HepG2 (cell line): ENCODE measurements around the gene SLC39A2. TPM values are rescaled to one million over a fixed set of nuclear protein-coding genes. Genes with fewer than 3 reads are reported as not detected.

Experiments used
- ESRRA ChIP-seq: sonication (generic); formaldehyde crosslinking; IDR thresholded peaks from 2 replicates; pipeline ENCODE4 v1.5.1; 2020; ENCODE audit warnings: mild to moderate bottlenecking, low read depth, missing genetic modification reagents
- KIAA2018 ChIP-seq: sonication (generic); formaldehyde crosslinking; IDR thresholded peaks from 2 replicates; pipeline ENCODE4 v1.5.0; 2020; ENCODE audit warnings: mild to moderate bottlenecking, missing genetic modification reagents, borderline replicate concordance
- MBNL3 ChIP-seq: fragments of 250-450 bp; sonication (Bioruptor Pico); conservative IDR thresholded peaks from 2 replicates; pipeline ENCODE4 v1.8.0; 2022; ENCODE audit warnings: mild to moderate bottlenecking, inconsistent platforms
- PTBP1 ChIP-seq: fragments of 200-400 bp; formaldehyde crosslinking; IDR thresholded peaks from 2 replicates; pipeline ENCODE4 v1.6.1; 2018; ENCODE audit warnings: low read length, low read depth; ENCODE audit not compliant: poor library complexity, severe bottlenecking
- RBM39 ChIP-seq: fragments of 200-400 bp; formaldehyde crosslinking; IDR thresholded peaks from one replicate; pipeline ENCODE4 v1.6.1; 2018; ENCODE audit warnings: antibody characterized with exemption, mild to moderate bottlenecking, low read depth, low read length; ENCODE audit not compliant: poor library complexity, severe bottlenecking
- SNRNP70 ChIP-seq: fragments of 200-400 bp; formaldehyde crosslinking; IDR thresholded peaks from 2 replicates; pipeline ENCODE4 v1.6.1; 2017; ENCODE audit warnings: mild to moderate bottlenecking, low read depth, low read length, moderate library complexity
- TMF1 ChIP-seq: sonication (generic); formaldehyde crosslinking; IDR thresholded peaks from 2 replicates; pipeline ENCODE4 v1.8.1; 2022; ENCODE audit warnings: low read depth, missing genetic modification reagents
- ZNF407 ChIP-seq: sonication (generic); formaldehyde crosslinking; IDR thresholded peaks from one replicate; pipeline ENCODE4 v1.5.1; 2020; ENCODE audit warnings: mild to moderate bottlenecking, missing genetic modification reagents; ENCODE audit errors: not compliant biosample characterization
- ZNF550 ChIP-seq: sonication (generic); formaldehyde crosslinking; IDR thresholded peaks from 2 replicates; pipeline ENCODE4 v1.4.0; 2020; ENCODE audit warnings: mild to moderate bottlenecking, missing genetic modification reagents, borderline replicate concordance
- ZNF576 ChIP-seq: sonication (generic); formaldehyde crosslinking; IDR thresholded peaks from 2 replicates; pipeline ENCODE4 v1.4.0; 2020; ENCODE audit warnings: mild to moderate bottlenecking, missing genetic modification reagents
- polyA plus RNA-seq, 8 experiments: library from polyadenylated mRNA; depleted of rRNA in 3 of 8; stranded (reverse) in 7 of 8; unstranded in 1 of 8; fragments of >200 nt; fragmentation: Illumina TruSeq in 4 of 8; extraction: Trizol in 4 of 8; gene quantifications; 2 replicates each; pipeline versions ENCODE4 v1.2.1 to v1.2.3, GENCODE V29; 2011 to 2016; ENCODE audit warnings: low read depth in 4 of 8, missing spikeins in 1 of 8, mixed read lengths in 1 of 8; ENCODE audit not compliant: insufficient read depth in 1 of 8
- total RNA-seq, 5 experiments: library from RNA; depleted of rRNA; stranded (reverse); fragments of >200 nt; fragmentation: Illumina TruSeq; extraction: Trizol; gene quantifications; 2 replicates each; pipeline ENCODE4 v1.2.3, GENCODE V29; 2016; ENCODE audit warnings: low read depth in 1 of 5
- TF ChIP-seq, protein P1 (sequence below): fragments of 450-650 bp; IDR thresholded peaks from 2 replicates; pipeline ENCODE4 v1.6.1; 2016

SLC39A2 gene
- total and polyA plus RNA-seq, 2 of the 13 experiments (the other 11 are each of a cell fraction or from before 2014, with no cell fraction given) = 0.08 to 0.11 TPM

DNA sequence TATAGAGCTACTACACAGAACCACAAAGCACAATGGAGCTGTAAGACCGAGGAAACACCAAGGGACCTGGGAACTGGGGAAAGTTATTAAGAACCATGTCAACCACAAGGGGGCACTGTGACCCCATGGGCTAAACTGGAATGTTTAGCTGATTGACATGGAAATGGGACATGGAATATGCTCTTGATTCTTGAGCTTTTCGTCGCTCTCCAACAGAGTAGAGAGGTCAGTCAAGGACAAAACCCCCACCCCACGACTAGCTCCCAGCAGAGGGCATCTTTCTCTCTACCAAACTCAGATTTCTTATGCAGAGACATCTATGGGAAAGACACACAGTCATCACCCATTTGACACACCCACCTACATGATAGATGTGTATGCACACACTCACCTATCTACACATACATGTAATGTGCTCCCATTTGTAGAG, 15.7 kb downstream of the SLC39A2 start (continued):
- TF ChIP-seq ZNF407 (no peak), ESRRA (CRISPR knock-in tag) (peak; percentile 98), PTBP1 (no peak), MBNL3 (CRISPR knock-in tag) (no peak), KIAA2018 (no peak), TMF1 (CRISPR knock-in tag) (no peak), ZNF550 (CRISPR knock-in tag) (no peak), ZNF576 (CRISPR knock-in tag) (no peak), SNRNP70 (no peak), RBM39 (no peak)
- TF ChIP-seq, protein P1, sequence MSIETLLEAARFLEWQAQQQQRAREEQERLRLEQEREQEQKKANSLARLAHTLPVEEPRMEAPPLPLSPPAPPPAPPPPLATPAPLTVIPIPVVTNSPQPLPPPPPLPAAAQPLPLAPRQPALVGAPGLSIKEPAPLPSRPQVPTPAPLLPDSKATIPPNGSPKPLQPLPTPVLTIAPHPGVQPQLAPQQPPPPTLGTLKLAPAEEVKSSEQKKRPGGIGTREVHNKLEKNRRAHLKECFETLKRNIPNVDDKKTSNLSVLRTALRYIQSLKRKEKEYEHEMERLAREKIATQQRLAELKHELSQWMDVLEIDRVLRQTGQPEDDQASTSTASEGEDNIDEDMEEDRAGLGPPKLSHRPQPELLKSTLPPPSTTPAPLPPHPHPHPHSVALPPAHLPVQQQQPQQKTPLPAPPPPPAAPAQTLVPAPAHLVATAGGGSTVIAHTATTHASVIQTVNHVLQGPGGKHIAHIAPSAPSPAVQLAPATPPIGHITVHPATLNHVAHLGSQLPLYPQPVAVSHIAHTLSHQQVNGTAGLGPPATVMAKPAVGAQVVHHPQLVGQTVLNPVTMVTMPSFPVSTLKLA = no peak
